Measurements from ENCODE around the gene ZBTB20. TPM values are rescaled to one million over a fixed set of nuclear protein-coding genes. Genes with fewer than 3 reads are reported as not detected.

Gene ZBTB20
- total RNA-seq, 1 experiment from 2014 or later = 10.7 TPM

DNA sequence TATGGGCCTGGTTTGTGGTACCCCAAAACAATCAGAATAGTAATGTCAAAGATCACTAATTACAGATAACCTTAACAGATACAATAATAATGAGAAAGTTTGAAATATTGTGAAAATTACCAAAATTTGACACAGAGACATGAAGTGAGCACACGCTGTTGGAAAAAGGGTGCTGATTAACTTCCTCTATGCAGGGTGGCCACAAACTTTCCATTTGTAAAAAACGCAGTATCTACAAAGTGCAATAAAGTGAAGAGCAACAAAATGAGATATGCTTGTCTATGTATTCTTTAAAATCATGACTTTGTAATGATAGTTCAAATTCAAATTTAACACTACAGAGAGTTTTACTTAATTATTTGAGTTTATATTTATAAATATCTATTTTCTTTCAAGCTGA, 860.8 kb downstream of the ZBTB20 start:
- intact Hi-C loops (cut with micrococcal nuclease) = no loop called here
- Mint-ChIP-seq H3K9me3 (ENCODE audit: unreplicated experiment) (no peaks in the 10 kb centered on the region), H3K27ac (ENCODE audit: low read depth, unreplicated experiment) (no peak overlapping the region), H3K27me3 (ENCODE audit: insufficient read depth, unreplicated experiment) (no peaks in the 10 kb centered on the region), H3K4me3 (ENCODE audit: unreplicated experiment) (no peak overlapping the region), H3K4me1 (ENCODE audit: insufficient read depth, unreplicated experiment) (no peaks in the 10 kb centered on the region), H3K36me3 (ENCODE audit: insufficient read depth, unreplicated experiment) (no peaks in the 10 kb centered on the region)
- no TSS peak for BruUV-seq (replicated peaks)
- no peak for DNase-seq (ENCODE audit: unreplicated experiment)
- CTCF ChIA-PET = no interaction called here
- POLR2A ChIA-PET = no interaction called here
- no peak for TF ChIP-seq CTCF (IDR thresholded peaks at IDR 0.05; ENCODE audit: unreplicated experiment)

DNA sequence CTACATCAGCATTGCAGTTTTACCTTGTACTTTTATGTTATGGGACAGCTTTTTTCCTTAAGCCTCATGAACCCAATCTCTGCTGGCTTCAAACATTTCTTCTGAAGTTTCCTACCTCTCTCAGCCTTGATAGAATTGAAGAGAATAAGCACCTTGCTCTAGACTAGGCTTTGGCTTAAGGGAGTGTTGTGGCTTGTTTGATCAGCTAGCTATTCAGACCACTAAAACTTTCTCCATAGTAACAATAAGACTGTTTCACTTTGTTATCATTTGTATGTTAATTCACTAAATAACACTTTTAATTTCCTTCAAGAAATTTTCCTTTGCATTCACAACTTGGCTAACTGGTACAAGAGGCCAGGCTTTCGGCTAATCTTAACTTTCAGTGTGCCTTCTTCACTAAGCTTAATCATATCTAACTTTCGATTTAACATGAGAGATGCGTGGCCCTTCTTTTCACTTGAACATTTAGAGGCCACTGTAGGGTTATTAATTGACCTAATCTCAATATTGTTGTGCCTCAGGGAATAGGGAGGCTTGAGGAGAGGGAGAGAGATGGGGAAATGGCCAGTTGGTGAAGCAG, 861.3 kb downstream of the ZBTB20 start:
- ChIA-PET POLR2A (no interaction called here), CTCF (no interaction called here)
- H3K4me3 Mint-ChIP-seq (ENCODE audit: unreplicated experiment) = no peak overlapping the region

DNA sequence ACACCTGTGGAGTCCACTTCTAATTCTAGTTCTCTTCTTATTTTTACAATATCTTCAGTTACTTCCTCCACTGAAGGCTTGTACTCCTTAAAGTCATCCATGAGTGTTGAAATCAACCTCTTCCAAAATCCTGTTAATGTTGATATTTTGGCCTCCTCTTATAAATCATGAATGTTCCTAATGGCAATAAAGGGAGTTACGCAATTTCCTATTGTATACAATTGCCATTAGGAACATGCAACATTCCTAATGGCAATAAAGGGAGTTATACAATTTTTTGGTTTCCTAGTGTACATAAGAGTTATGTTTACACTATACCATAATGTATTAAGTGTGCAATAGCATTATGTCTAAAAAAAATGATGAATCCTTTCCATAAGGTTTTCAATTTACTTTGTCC, 862.4 kb downstream of the ZBTB20 start:
- Mint-ChIP-seq H3K36me3 (ENCODE audit: insufficient read depth, unreplicated experiment) (no peaks in the 10 kb centered on the region), H3K27me3 (ENCODE audit: insufficient read depth, unreplicated experiment) (no peaks in the 10 kb centered on the region), H3K4me1 (ENCODE audit: insufficient read depth, unreplicated experiment) (no peaks in the 10 kb centered on the region), H3K4me3 (ENCODE audit: unreplicated experiment) (no peak overlapping the region), H3K9me3 (ENCODE audit: unreplicated experiment) (no peaks in the 10 kb centered on the region), H3K27ac (ENCODE audit: low read depth, unreplicated experiment) (no peak overlapping the region)
- no TSS peak for BruUV-seq (replicated peaks)
- intact Hi-C loops (cut with micrococcal nuclease) = no loop called here
- POLR2A ChIA-PET = no interaction called here
- TF ChIP-seq CTCF (IDR thresholded peaks at IDR 0.05; ENCODE audit: unreplicated experiment) = no peak
- CTCF ChIA-PET = no interaction called here
- no peak for DNase-seq (ENCODE audit: unreplicated experiment)

More for the DNA sequence above, 861.3 kb downstream of the ZBTB20 start:
- no peaks in the 10 kb centered on the region for H3K4me1 Mint-ChIP-seq (ENCODE audit: insufficient read depth, unreplicated experiment)
- H3K36me3 Mint-ChIP-seq (ENCODE audit: insufficient read depth, unreplicated experiment) = no peaks in the 10 kb centered on the region
- intact Hi-C loops (cut with micrococcal nuclease) = no loop called here
- H3K27me3 Mint-ChIP-seq (ENCODE audit: insufficient read depth, unreplicated experiment) = no peaks in the 10 kb centered on the region
- DNase-seq (ENCODE audit: unreplicated experiment) = no peak
- BruUV-seq (replicated peaks) = no TSS peak
- no peaks in the 10 kb centered on the region for H3K9me3 Mint-ChIP-seq (ENCODE audit: unreplicated experiment)
- H3K27ac Mint-ChIP-seq (ENCODE audit: low read depth, unreplicated experiment) = no peak overlapping the region
- TF ChIP-seq CTCF (IDR thresholded peaks at IDR 0.05; ENCODE audit: unreplicated experiment) = no peak

Small RNA genes within 50 kb of the gene (microRNA-seq; reads per million reads assigned to microRNA genes)
- 0.66 reads per million for gene MIR4796

All from MCF 10A (cell line).